Vagina (tissue), 2 donors: ENCODE data around the gene SFTPA1. TPM values are rescaled to one million over a fixed set of nuclear protein-coding genes. Genes with fewer than 3 reads are reported as not detected.
"Not testable (repeated sequence)": the region's sequence is repeated elsewhere in the genome, so short reads cannot be mapped to it uniquely, and the experiment has no call there.

Experiments used
- DNase-seq, 2 donors: peaks; one replicate each; pipeline ENCODE4 v3.0.0-alpha.2; 2017; ENCODE audit errors: extremely low spot score in 2 of 2
- H3K27ac ChIP-seq: fragments of 200-600 bp; sonication (generic); one replicate; pipeline ENCODE4 v1.5.1; 2019
- H3K27me3 ChIP-seq: fragments of 200-600 bp; sonication (generic); one replicate; pipeline ENCODE4 v1.5.1; 2019
- H3K36me3 ChIP-seq, 2 donors: fragments of 200-600 bp; sonication (generic); one replicate each; pipeline ENCODE4 v1.5.1; 2017 to 2019
- H3K4me1 ChIP-seq: fragments of 200-600 bp; sonication (generic); one replicate; pipeline ENCODE4 v1.5.1; 2019
- H3K4me3 ChIP-seq, 2 donors: fragments of 200-600 bp; sonication (generic); 1 replicate in 1 of 2; 2 replicates in 1 of 2; pipeline ENCODE4 v1.5.1; 2016 to 2019
- H3K9me3 ChIP-seq: fragments of 200-600 bp; sonication (generic); one replicate; pipeline ENCODE4 v1.5.1; 2019
- CTCF ChIP-seq, 3 experiments: fragments of 450-650 bp in 2 of 3; fragments of 200-600 bp in 1 of 3; sonication (generic) in 1 of 3; IDR thresholded peaks; one replicate each; pipeline ENCODE4 v1.5.1; 2017 to 2019; ENCODE audit warnings: antibody characterized with exemption in 3 of 3, mild to moderate bottlenecking in 2 of 3, moderate library complexity in 2 of 3
- POLR2A ChIP-seq, 2 donors: fragments of 450-650 bp; IDR thresholded peaks; one replicate each; pipeline ENCODE4 v1.6.1; 2017; ENCODE audit warnings: antibody characterized with exemption in 2 of 2, mild to moderate bottlenecking in 2 of 2, moderate library complexity in 2 of 2
- POLR2AphosphoS5 ChIP-seq, 2 donors: sonication (generic); formaldehyde crosslinking; IDR thresholded peaks; one replicate each; pipeline ENCODE4 v1.9.0; 2017; ENCODE audit warnings: antibody characterized with exemption in 2 of 2, mild to moderate bottlenecking in 2 of 2, low read depth in 1 of 2; ENCODE audit not compliant: insufficient read depth in 1 of 2
- intact Hi-C: fragments of 100-400 bp; cut with DNase I; formaldehyde crosslinking; loops from one replicate; pipeline ENCODE4 v1.15.1; 2023
- total RNA-seq: library from RNA; depleted of rRNA; stranded (reverse); fragments of >200 nt; gene quantifications from one replicate; pipeline ENCODE4 v1.2.3, GENCODE V29; 2016

The SFTPA1 gene
- total RNA-seq, 1 donor from 2014 or later = 2.9 TPM

- Histone ChIP-seq H3K27me3 (no peaks in the 10 kb centered on the region), H3K4me1 (no peaks in the 10 kb centered on the region), H3K9me3 (no peaks in the 10 kb centered on the region), H3K4me3 (no peak overlapping the region), H3K27ac (no peak overlapping the region), H3K36me3 (no peaks in the 10 kb centered on the region)
- TF ChIP-seq POLR2A (IDR thresholded peaks at IDR 0.05) (no peak), POLR2AphosphoS5 (IDR thresholded peaks at IDR 0.05; ENCODE audit: insufficient read depth in 1 of 2, low read depth in 1 of 2) (no peak), CTCF (IDR thresholded peaks at IDR 0.05) (no peak)
- no peak for DNase-seq
- intact Hi-C loops = no loop called here
These were observed 31.4 kb upstream of the SFTPA1 start for GRCh38 chr10:79579361-79579760.

- H3K36me3 ChIP-seq = no peaks in the 10 kb centered on the region
- intact Hi-C loops = no loop called here
- no peak for DNase-seq
- no peaks in the 10 kb centered on the region for H3K27me3 ChIP-seq
- no peaks in the 10 kb centered on the region for H3K4me1 ChIP-seq
- no peak overlapping the region for H3K4me3 ChIP-seq
- H3K27ac ChIP-seq = no peak overlapping the region
- no peak for TF ChIP-seq POLR2AphosphoS5 (IDR thresholded peaks at IDR 0.05; ENCODE audit: insufficient read depth in 1 of 2, low read depth in 1 of 2)
- TF ChIP-seq POLR2A (IDR thresholded peaks at IDR 0.05) = no peak
- TF ChIP-seq CTCF (IDR thresholded peaks at IDR 0.05) = no peak
- no peaks in the 10 kb centered on the region for H3K9me3 ChIP-seq
These were observed 29.7 kb upstream of the SFTPA1 start for GRCh38 chr10:79581044-79581443.

GRCh38 chr10:79582096-79582495, 28.6 kb upstream of the SFTPA1 start:
- Histone ChIP-seq H3K4me3 (no peak overlapping the region), H3K36me3 (no peaks in the 10 kb centered on the region), H3K9me3 (no peaks in the 10 kb centered on the region), H3K4me1 (no peaks in the 10 kb centered on the region), H3K27ac (no peak overlapping the region), H3K27me3 (no peaks in the 10 kb centered on the region)
- no peak for DNase-seq
- intact Hi-C loops = no loop called here
- no peak for TF ChIP-seq POLR2AphosphoS5 (IDR thresholded peaks at IDR 0.05; ENCODE audit: insufficient read depth in 1 of 2, low read depth in 1 of 2)
- TF ChIP-seq POLR2A (IDR thresholded peaks at IDR 0.05) = no peak
- TF ChIP-seq CTCF (IDR thresholded peaks at IDR 0.05) = no peak

- not testable (repeated sequence) for H3K4me1 ChIP-seq
These were observed 27.8 kb upstream of the SFTPA1 start for GRCh38 chr10:79582954-79583353.

GRCh38 chr10:79583488-79584024, 27.2 kb upstream of the SFTPA1 start:
- H3K27ac ChIP-seq = no peak overlapping the region
- TF ChIP-seq CTCF (IDR thresholded peaks at IDR 0.05) (no peak), POLR2A (IDR thresholded peaks at IDR 0.05) (no peak), POLR2AphosphoS5 (IDR thresholded peaks at IDR 0.05; ENCODE audit: insufficient read depth in 1 of 2, low read depth in 1 of 2) (no peak)
- H3K36me3 ChIP-seq = no peaks in the 10 kb centered on the region
- intact Hi-C loops = no loop called here
- H3K9me3 ChIP-seq = no peaks in the 10 kb centered on the region
- H3K4me3 ChIP-seq = no peak overlapping the region
- H3K4me1 ChIP-seq = no peaks in the 10 kb centered on the region
- DNase-seq = no peak
- H3K27me3 ChIP-seq = no peaks in the 10 kb centered on the region

More at GRCh38 chr10:79582954-79583353, 27.8 kb upstream of the SFTPA1 start:
- H3K9me3 ChIP-seq, DNase-seq, H3K4me3 ChIP-seq, H3K27ac ChIP-seq, intact Hi-C loops, H3K27me3 ChIP-seq, H3K36me3 ChIP-seq: not testable (repeated sequence)
